Measurements from ENCODE around the gene ANO2.

Gene ANO2

GRCh38 chr12:5593998-5594397 lies 351.1 kb downstream of the ANO2 start:
- no peak for TF ChIP-seq CTCF (IDR thresholded peaks at IDR 0.05; ENCODE audit: control insufficient read depth, insufficient read depth, low read depth, low read length, missing control alignments)
- DNase-seq (ENCODE audit: low read depth): no peak
- H3K4me3 ChIP-seq (ENCODE audit: control insufficient read depth, low read depth, low read length): no peak overlapping the region

- TF ChIP-seq CTCF (IDR thresholded peaks at IDR 0.05; ENCODE audit: control insufficient read depth, insufficient read depth, low read depth, low read length, missing control alignments): no peak
- no peak overlapping the region for H3K4me3 ChIP-seq (ENCODE audit: control insufficient read depth, low read depth, low read length)
- DNase-seq (ENCODE audit: low read depth): no peak
Measured at GRCh38 chr12:5593086-5593485, 352.0 kb downstream of the ANO2 start.

- TF ChIP-seq CTCF (IDR thresholded peaks at IDR 0.05; ENCODE audit: control insufficient read depth, insufficient read depth, low read depth, low read length, missing control alignments): no peak
- no peak overlapping the region for H3K4me3 ChIP-seq (ENCODE audit: control insufficient read depth, low read depth, low read length)
- DNase-seq (ENCODE audit: low read depth): no peak
Measured at GRCh38 chr12:5592310-5592709, 352.7 kb downstream of the ANO2 start.

GRCh38 chr12:5590316-5590715 lies 354.7 kb downstream of the ANO2 start:
- DNase-seq (ENCODE audit: low read depth): no peak
- no peak overlapping the region for H3K4me3 ChIP-seq (ENCODE audit: control insufficient read depth, low read depth, low read length)
- TF ChIP-seq CTCF (IDR thresholded peaks at IDR 0.05; ENCODE audit: control insufficient read depth, insufficient read depth, low read depth, low read length, missing control alignments): no peak

GRCh38 chr12:5589054-5589453 lies 356.0 kb downstream of the ANO2 start:
- no peak for TF ChIP-seq CTCF (IDR thresholded peaks at IDR 0.05; ENCODE audit: control insufficient read depth, insufficient read depth, low read depth, low read length, missing control alignments)
- DNase-seq (ENCODE audit: low read depth): no peak
- no peak overlapping the region for H3K4me3 ChIP-seq (ENCODE audit: control insufficient read depth, low read depth, low read length)

- TF ChIP-seq CTCF (IDR thresholded peaks at IDR 0.05; ENCODE audit: control insufficient read depth, insufficient read depth, low read depth, low read length, missing control alignments): no peak
- no peak overlapping the region for H3K4me3 ChIP-seq (ENCODE audit: control insufficient read depth, low read depth, low read length)
- DNase-seq (ENCODE audit: low read depth): no peak
Measured at GRCh38 chr12:5588591-5588990, 356.5 kb downstream of the ANO2 start.

- H3K4me3 ChIP-seq (ENCODE audit: control insufficient read depth, low read depth, low read length): no peak overlapping the region
- DNase-seq (ENCODE audit: low read depth): no peak
- TF ChIP-seq CTCF (IDR thresholded peaks at IDR 0.05; ENCODE audit: control insufficient read depth, insufficient read depth, low read depth, low read length, missing control alignments): no peak
Measured at GRCh38 chr12:5588176-5588575, 356.9 kb downstream of the ANO2 start.
